SIG-M5 treated with dmso at 0.1 percent for 504 hours (cell line): Measurements from ENCODE around the gene NREP.
A peak's percentile ranks its signal among the peaks of the same experiment; 100 is the strongest.

Source experiments
- DNase-seq: peaks from one replicate; lab custom pipeline; 2025; ENCODE audit not compliant: unreplicated experiment; lab: John Stamatoyannopoulos, UW

NREP gene

GRCh38 chr5:111756581-111757354, at the start of gene NREP:
TSS of gene NREP (minus strand) at chr5:111757194. CDS start at chr5:111755772, 1,422 bp downstream.
- peak; percentile 65 for DNase-seq

GRCh38 chr5:111806753-111807152, 49.8 kb upstream of the NREP start:
- no peak for DNase-seq

- no peak for DNase-seq
Observed at GRCh38 chr5:111806156-111806555, 49.2 kb upstream of the NREP start.

GRCh38 chr5:111805071-111805470, 48.1 kb upstream of the NREP start:
- no peak for DNase-seq

- no peak for DNase-seq
Observed at GRCh38 chr5:111800351-111800750, 43.4 kb upstream of the NREP start.

- DNase-seq, result no peak
Observed at GRCh38 chr5:111795142-111795541, 38.1 kb upstream of the NREP start.

- DNase-seq, result no peak
Observed at GRCh38 chr5:111792471-111793058, 35.6 kb upstream of the NREP start.

GRCh38 chr5:111790295-111790694, 33.3 kb upstream of the NREP start:
- DNase-seq, result no peak

- no peak for DNase-seq
Observed at GRCh38 chr5:111787006-111787405, 30.0 kb upstream of the NREP start.

GRCh38 chr5:111784491-111785181, 27.6 kb upstream of the NREP start:
- peak; percentile 16 for DNase-seq

GRCh38 chr5:111783537-111783936, 26.5 kb upstream of the NREP start:
- no peak for DNase-seq

- no peak for DNase-seq
Observed at GRCh38 chr5:111782216-111782615, 25.2 kb upstream of the NREP start.

GRCh38 chr5:111781200-111781599, 24.2 kb upstream of the NREP start:
- DNase-seq, result no peak

GRCh38 chr5:111779922-111780292, 22.9 kb upstream of the NREP start:
- DNase-seq, result no peak

- DNase-seq, result no peak
Observed at GRCh38 chr5:111779260-111779921, 22.4 kb upstream of the NREP start.

- peak; percentile 88 for DNase-seq
Observed at GRCh38 chr5:111776913-111777781, 20.2 kb upstream of the NREP start.

- peak; percentile 92 for DNase-seq
Observed at GRCh38 chr5:111775224-111775623, 18.2 kb upstream of the NREP start.

- peak; percentile 79 for DNase-seq
Observed at GRCh38 chr5:111774525-111774924, 17.5 kb upstream of the NREP start.

GRCh38 chr5:111772456-111773122, 15.6 kb upstream of the NREP start:
- no peak for DNase-seq

- DNase-seq, result no peak
Observed at GRCh38 chr5:111769541-111769940, 12.5 kb upstream of the NREP start.
